Bronchial epithelial cell (primary cell): ENCODE measurements around the gene KITLG. TPM values are rescaled to one million over a fixed set of nuclear protein-coding genes. Genes with fewer than 3 reads are reported as not detected.

Source experiments
- DNase-seq: peaks from one replicate; pipeline ENCODE4 v3.0.0-alpha.2; 2010; ENCODE audit warnings: low read depth
- FAIRE-seq: peaks from 2 replicates; lab custom pipeline; 2011; peaks lifted over from hg19 to GRCh38; lab: Jason Lieb, UNC
- H3K27me3 ChIP-seq: 2 replicates; pipeline ENCODE4 v1.5.1; 2011; ENCODE audit warnings: low read length; ENCODE audit not compliant: control insufficient read depth, insufficient read depth
- H3K36me3 ChIP-seq: 2 replicates; pipeline ENCODE4 v1.5.1; 2011; ENCODE audit warnings: low read length; ENCODE audit not compliant: control insufficient read depth, insufficient read depth
- H3K4me3 ChIP-seq: 2 replicates; pipeline ENCODE4 v1.5.1; 2011; ENCODE audit warnings: mild to moderate bottlenecking, low read depth, low read length, control low read depth
- total RNA-seq: library from RNA; depleted of rRNA; stranded (reverse); fragments of >200 nt; gene quantifications from 2 replicates; pipeline ENCODE4 v1.2.1, GENCODE V29; 2014
- TF ChIP-seq, protein P1 (sequence below): IDR thresholded peaks from 2 replicates; pipeline ENCODE4 v1.5.1; 2011; ENCODE audit warnings: mild to moderate bottlenecking, moderate library complexity, low read length, control low read depth, inconsistent platforms; ENCODE audit not compliant: insufficient read depth, severe bottlenecking

The KITLG gene
- total RNA-seq, 1 donor from 2014 or later, result 22.4 TPM

DNA sequence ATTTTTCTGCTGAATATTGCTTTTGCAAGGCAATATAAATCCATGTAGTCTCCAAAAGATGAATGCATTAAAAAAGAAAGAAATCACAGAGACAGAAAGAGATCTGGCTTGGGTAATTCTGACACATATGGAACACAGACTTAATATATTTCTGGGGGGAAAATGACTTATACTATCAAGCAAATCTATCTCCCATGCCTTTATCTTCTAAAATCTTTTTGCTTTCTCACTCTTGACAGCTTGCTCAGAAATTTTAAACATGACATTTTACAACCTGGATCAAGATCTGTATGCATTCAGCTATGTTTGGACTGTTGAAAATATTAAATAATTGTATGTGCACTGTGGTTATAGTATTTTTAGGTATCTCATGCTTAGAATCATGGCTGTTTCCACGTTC, 73.0 kb downstream of the KITLG start:
- Histone ChIP-seq H3K4me3 (no peak overlapping the region), H3K36me3 (peaks cover 3% of the 10 kb centered on the region), H3K27me3 (no peaks in the 10 kb centered on the region)
- TF ChIP-seq, protein P1, sequence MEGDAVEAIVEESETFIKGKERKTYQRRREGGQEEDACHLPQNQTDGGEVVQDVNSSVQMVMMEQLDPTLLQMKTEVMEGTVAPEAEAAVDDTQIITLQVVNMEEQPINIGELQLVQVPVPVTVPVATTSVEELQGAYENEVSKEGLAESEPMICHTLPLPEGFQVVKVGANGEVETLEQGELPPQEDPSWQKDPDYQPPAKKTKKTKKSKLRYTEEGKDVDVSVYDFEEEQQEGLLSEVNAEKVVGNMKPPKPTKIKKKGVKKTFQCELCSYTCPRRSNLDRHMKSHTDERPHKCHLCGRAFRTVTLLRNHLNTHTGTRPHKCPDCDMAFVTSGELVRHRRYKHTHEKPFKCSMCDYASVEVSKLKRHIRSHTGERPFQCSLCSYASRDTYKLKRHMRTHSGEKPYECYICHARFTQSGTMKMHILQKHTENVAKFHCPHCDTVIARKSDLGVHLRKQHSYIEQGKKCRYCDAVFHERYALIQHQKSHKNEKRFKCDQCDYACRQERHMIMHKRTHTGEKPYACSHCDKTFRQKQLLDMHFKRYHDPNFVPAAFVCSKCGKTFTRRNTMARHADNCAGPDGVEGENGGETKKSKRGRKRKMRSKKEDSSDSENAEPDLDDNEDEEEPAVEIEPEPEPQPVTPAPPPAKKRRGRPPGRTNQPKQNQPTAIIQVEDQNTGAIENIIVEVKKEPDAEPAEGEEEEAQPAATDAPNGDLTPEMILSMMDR, result no peak
- no peak for DNase-seq
- no peak for FAIRE-seq

DNA sequence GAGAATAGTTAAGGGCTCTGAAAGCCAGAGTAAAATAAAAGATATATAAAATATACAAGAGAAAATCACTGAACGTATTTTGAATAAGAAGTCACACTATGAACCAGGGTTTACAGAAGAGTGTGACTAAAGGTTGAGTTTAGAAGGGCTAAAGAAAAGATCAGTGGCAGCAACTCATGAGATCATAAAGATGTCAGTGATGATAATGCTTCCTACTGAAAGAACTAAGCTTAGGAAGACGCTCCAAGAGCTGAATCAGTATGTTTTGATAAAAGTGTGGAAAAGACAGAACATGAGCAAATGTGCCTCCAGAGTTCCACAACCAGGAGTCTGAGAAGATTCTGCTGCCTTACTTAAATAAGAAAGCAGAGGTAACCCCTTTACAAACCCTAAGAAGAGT, 74.6 kb downstream of the KITLG start:
- peaks cover 3% of the 10 kb centered on the region for H3K36me3 ChIP-seq
- H3K27me3 ChIP-seq, result no peaks in the 10 kb centered on the region
- TF ChIP-seq, protein P1, result no peak
- no peak overlapping the region for H3K4me3 ChIP-seq
- DNase-seq (no peak), FAIRE-seq (no peak)

DNA sequence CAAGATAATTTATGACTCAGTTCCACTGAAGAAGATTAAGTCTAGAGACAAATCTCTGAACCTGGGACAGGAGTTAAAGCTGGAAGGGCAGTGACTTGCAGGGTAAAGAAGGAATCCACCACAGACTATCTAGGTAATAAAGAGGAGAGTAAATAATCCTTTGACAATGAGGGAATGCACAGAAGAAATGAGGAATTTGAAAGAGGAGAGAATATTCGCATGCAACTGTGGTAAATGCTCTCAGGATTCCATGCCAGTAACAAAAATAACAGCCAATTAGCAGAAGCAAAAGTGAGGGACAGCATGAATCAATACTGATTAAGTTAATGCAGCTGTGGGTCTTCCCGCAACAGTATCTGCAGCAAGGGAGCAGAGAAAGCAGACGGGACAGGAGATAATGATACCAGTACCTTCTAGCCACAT, 77.0 kb downstream of the KITLG start:
- TF ChIP-seq, protein P1, result no peak
- no peaks in the 10 kb centered on the region for H3K27me3 ChIP-seq
- DNase-seq (no peak), FAIRE-seq (no peak)
- H3K4me3 ChIP-seq, result no peak overlapping the region
- peaks cover 2% of the 10 kb centered on the region for H3K36me3 ChIP-seq

DNA sequence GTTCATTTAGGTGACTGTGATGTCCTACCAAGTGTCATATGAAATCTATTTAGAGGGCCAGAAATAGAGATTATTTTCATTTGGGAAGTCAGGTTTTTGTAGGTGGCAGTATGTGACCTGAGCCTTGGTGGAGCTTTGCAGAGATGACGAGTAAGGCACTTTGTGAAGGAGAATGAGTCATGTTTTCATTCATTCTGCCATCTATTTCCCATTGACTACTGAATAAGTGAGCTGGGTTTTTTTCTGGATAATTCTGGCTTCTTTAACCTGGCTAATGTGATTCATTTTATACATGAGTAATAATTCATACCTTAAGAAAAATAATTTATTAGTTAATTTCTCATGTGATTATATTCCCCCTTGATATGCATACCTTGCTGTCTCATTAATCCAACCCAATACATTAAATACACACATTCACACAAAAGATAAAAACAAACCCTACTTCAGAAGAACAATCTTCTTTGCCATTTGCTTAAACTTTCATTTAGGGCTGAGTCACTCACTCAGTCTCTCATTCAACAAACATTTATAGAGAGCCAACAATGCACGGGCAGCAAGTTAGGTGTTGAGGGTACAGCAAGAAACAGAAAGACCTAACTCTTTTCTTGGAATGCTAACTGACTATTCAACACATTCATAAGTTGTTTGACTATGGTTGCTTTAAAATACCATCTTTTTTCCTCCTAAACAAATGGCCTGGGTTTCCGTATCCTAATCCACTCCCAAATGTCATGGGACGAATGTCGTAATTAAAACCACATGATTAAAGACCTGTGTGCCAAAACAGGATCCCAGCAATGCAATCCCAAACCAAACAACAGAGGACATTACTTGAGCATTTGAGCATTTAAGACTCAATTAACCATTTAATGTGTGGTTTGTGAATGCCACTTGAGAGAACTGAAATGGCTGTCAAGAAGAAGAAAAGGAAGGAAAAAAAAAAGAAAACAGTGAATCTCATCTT, 78.0 kb downstream of the KITLG start:
- peaks cover 4% of the 10 kb centered on the region for H3K36me3 ChIP-seq
- no peaks in the 10 kb centered on the region for H3K27me3 ChIP-seq
- DNase-seq, result peak; percentile 88
- H3K4me3 ChIP-seq, result no peak overlapping the region
- TF ChIP-seq, protein P1, result no peak
- FAIRE-seq, result no peak

DNA sequence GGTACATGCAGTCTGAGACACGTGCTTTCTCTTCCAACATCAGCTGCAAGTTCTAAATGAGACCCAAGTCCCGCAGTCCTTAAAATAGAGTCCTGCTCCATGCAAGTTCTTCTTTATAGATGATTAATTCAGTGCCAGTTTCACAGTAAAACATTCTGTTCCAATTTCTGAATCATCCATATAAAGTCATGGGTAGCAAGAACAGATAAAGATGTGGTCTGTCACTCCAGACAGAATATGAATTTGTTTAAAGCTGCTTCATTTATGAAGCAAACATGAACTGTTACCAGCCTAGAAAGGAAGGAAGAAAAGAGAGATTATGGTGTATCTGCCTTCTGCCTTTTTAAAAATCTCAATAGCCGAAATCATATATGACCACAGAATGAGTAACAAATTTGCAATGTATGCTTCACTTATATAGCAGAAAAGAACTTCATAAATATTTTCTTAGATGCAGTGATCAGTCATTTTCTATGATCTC, 83.3 kb downstream of the KITLG start:
- DNase-seq (peak; percentile 8), FAIRE-seq (no peak)
- no peaks in the 10 kb centered on the region for H3K27me3 ChIP-seq
- TF ChIP-seq, protein P1, result no peak
- no peak overlapping the region for H3K4me3 ChIP-seq
- peaks cover 4% of the 10 kb centered on the region for H3K36me3 ChIP-seq
